GM12878 (cell line): ENCODE data around the gene KCNIP3. TPM values are rescaled to one million over a fixed set of nuclear protein-coding genes. Genes with fewer than 3 reads are reported as not detected.

Experiments used
- ATAC-seq: fragments of 200-7000 bp; cut with Tn5 transposase; 3 replicates; pipeline ENCODE4 v1.9.1; 2020; ENCODE audit warnings: mild to moderate bottlenecking, moderate library complexity
- BruUV-seq: library from RNA; stranded (reverse); fragments of 400-500 nt; replicated peaks from 2 replicates; lab custom pipeline; 2021; lab: Mats Ljungman, UMichigan
- CTCF ChIA-PET: fragments of 300-600 bp; sonication (Branson Sonifier 250); formaldehyde crosslinking; extraction: SDS; loops from one replicate; lab custom pipeline; 2021; ENCODE audit warnings: inconsistent platforms; lab: Yijun Ruan, JAX
- POLR2A ChIA-PET: fragments of 350-600 bp; formaldehyde crosslinking; extraction: SDS; loops from one replicate; lab custom pipeline; 2021; ENCODE audit warnings: inconsistent platforms; lab: Charles Lee
- RAD21 ChIA-PET: fragments of 300-600 bp; sonication (Branson Sonifier 250); formaldehyde crosslinking; loops from one replicate; lab custom pipeline; 2023; ENCODE audit warnings: antibody characterized with exemption; ENCODE audit not compliant: unreplicated experiment; lab: Charles Lee
- SMC1A ChIA-PET: fragments of 300-600 bp; sonication (Branson Sonifier 250); formaldehyde crosslinking; loops from one replicate; lab custom pipeline; 2023; ENCODE audit not compliant: unreplicated experiment, uncharacterized antibody; lab: Charles Lee
- DNase-seq: peaks from one replicate; pipeline ENCODE4 v3.0.0-alpha.2; 2011; ENCODE audit warnings: low read depth, low spot score
- FAIRE-seq: peaks from 3 replicates; lab custom pipeline; 2011; peaks lifted over from hg19 to GRCh38; lab: Jason Lieb, UNC
- H2AFZ ChIP-seq: 2 replicates; pipeline ENCODE4 v1.6.0; 2011; ENCODE audit warnings: low read depth, low read length, control low read depth; ENCODE audit not compliant: control insufficient read depth
- H3K27ac ChIP-seq: 2 replicates; pipeline ENCODE4 v1.5.1; 2011; ENCODE audit warnings: control low read depth; ENCODE audit not compliant: control insufficient read depth, insufficient read depth
- H3K27me3 ChIP-seq, 2 experiments: replicated peaks in 1 of 2; 2 replicates each; pipeline versions ENCODE4 v1.6.0 to v1.6.1; 2011; ENCODE audit warnings: low read length in 1 of 2; ENCODE audit not compliant: control insufficient read depth in 2 of 2, insufficient read depth in 2 of 2
- H3K36me3 ChIP-seq, 2 experiments: 2 replicates each; pipeline ENCODE4 v1.5.1; 2011; ENCODE audit warnings: low read length in 1 of 2; ENCODE audit not compliant: control insufficient read depth in 2 of 2, insufficient read depth in 2 of 2
- H3K4me1 ChIP-seq: 2 replicates; pipeline ENCODE4 v1.6.1; 2011; ENCODE audit warnings: mild to moderate bottlenecking, low read length, moderate library complexity, mixed read lengths; ENCODE audit not compliant: control insufficient read depth, insufficient read depth
- H3K4me2 ChIP-seq: 2 replicates; pipeline ENCODE4 v1.6.0; 2011; ENCODE audit warnings: control low read depth; ENCODE audit not compliant: control insufficient read depth, insufficient read depth
- H3K4me3 ChIP-seq: fragments of 200-600 bp; sonication (generic); 2 replicates; pipeline ENCODE4 v1.5.1; 2016
- H3K79me2 ChIP-seq: 2 replicates; pipeline ENCODE4 v1.6.0; 2011; ENCODE audit warnings: low read length; ENCODE audit not compliant: control insufficient read depth, insufficient read depth
- H3K9ac ChIP-seq: 2 replicates; pipeline ENCODE4 v1.8.0; 2011; ENCODE audit warnings: low read length, control low read depth, mixed read lengths; ENCODE audit not compliant: control insufficient read depth, insufficient read depth
- H3K9me3 ChIP-seq: replicated peaks from 3 replicates; pipeline ENCODE4 v1.5.1; 2011; ENCODE audit warnings: mild to moderate bottlenecking, low read length; ENCODE audit not compliant: control insufficient read depth, insufficient read depth
- H4K20me1 ChIP-seq: 2 replicates; pipeline ENCODE4 v1.6.0; 2011; ENCODE audit not compliant: control insufficient read depth, insufficient read depth
- EZH2 ChIP-seq: IDR thresholded peaks from 2 replicates; pipeline ENCODE4 v1.6.1; 2012; ENCODE audit warnings: low read depth, mild to moderate bottlenecking, control low read depth, inconsistent platforms, low read length, borderline replicate concordance; ENCODE audit not compliant: control insufficient read depth
- IKZF2 ChIP-seq, 2 experiments: fragments of 450-650 bp; IDR thresholded peaks; 2 replicates each; pipeline ENCODE4 v1.6.1; 2017; ENCODE audit warnings: mild to moderate bottlenecking in 2 of 2, moderate library complexity in 2 of 2
- MTA2 ChIP-seq: fragments of 450-650 bp; IDR thresholded peaks from 2 replicates; pipeline ENCODE4 v1.6.1; 2016; ENCODE audit warnings: low read depth, mild to moderate bottlenecking, moderate library complexity
- NR2F1 ChIP-seq: fragments of 450-650 bp; conservative IDR thresholded peaks from 2 replicates; pipeline ENCODE4 v1.6.1; 2017; ENCODE audit warnings: mild to moderate bottlenecking
- RAD51 ChIP-seq: fragments of 450-650 bp; IDR thresholded peaks from 2 replicates; pipeline ENCODE4 v1.6.1; 2016; ENCODE audit warnings: moderate library complexity, mild to moderate bottlenecking, inconsistent platforms
- SREBF1 ChIP-seq: IDR thresholded peaks from 2 replicates; pipeline ENCODE4 v1.6.1; 2012; ENCODE audit warnings: mild to moderate bottlenecking, low read length
- SUPT20H ChIP-seq: IDR thresholded peaks from 2 replicates; pipeline ENCODE4 v1.6.1; 2011; ENCODE audit warnings: low read depth, mild to moderate bottlenecking, low read length, moderate library complexity, borderline replicate concordance; ENCODE audit not compliant: control insufficient read depth
- TCF7 ChIP-seq: IDR thresholded peaks from 2 replicates; pipeline ENCODE4 v1.6.1; 2014; ENCODE audit warnings: antibody characterized with exemption, borderline replicate concordance
- ZNF24 ChIP-seq: fragments of 450-650 bp; IDR thresholded peaks from 2 replicates; pipeline ENCODE4 v1.6.1; 2017; ENCODE audit warnings: antibody characterized with exemption, mild to moderate bottlenecking
- WGBS: methylation state at CpG from one replicate; pipeline ENCODE4 v1.1.6; 2016; ENCODE audit warnings: low lambda C conversion rate; ENCODE audit not compliant: insufficient replicate concordance, insufficient coverage; ENCODE audit errors: missing lambda C conversion rate; 5-methylcytosine and 5-hydroxymethylcytosine counted together
- in situ Hi-C: fragments of 300-500 bp; cut with MboI; formaldehyde crosslinking; loops from 9 replicates; pipeline ENCODE4 v1.14.3; 2018; ENCODE audit warnings: mixed read lengths
- intact Hi-C: fragments of 100-400 bp; cut with micrococcal nuclease; formaldehyde crosslinking; loops from one replicate; pipeline ENCODE4 v1.14.2; 2022; ENCODE audit not compliant: unreplicated experiment
- polyA plus RNA-seq, 11 experiments: library from polyadenylated mRNA; depleted of rRNA in 4 of 11; unstranded in 6 of 11; stranded (reverse) in 5 of 11; fragments of >200 nt; fragmentation: Nextera tagmentation in 4 of 11; fragmentation: Illumina TruSeq in 1 of 11; extraction: Ambion mirVana in 4 of 11; extraction: Trizol in 1 of 11; gene quantifications; 1 replicate in 1 of 11; 2 replicates in 10 of 11; pipeline versions ENCODE4 v1.2.1 to v1.2.3, GENCODE V29; 2011 to 2016; ENCODE audit warnings: inconsistent platforms in 2 of 11, missing spikeins in 2 of 11, low read depth in 1 of 11
- total RNA-seq, 4 experiments: library from RNA; depleted of rRNA in 3 of 4; stranded (reverse); fragments of >200 nt in 3 of 4; fragmentation: Illumina TruSeq in 1 of 4; extraction: Trizol in 1 of 4; gene quantifications; 2 replicates each; pipeline versions ENCODE4 v1.2.1 to v1.2.3, GENCODE V29; 2013 to 2021
- TF ChIP-seq, protein P1 (sequence below), 3 experiments: IDR thresholded peaks in 2 of 3; conservative IDR thresholded peaks in 1 of 3; 2 replicates each; pipeline ENCODE4 v1.5.1; 2011; ENCODE audit warnings: low read depth in 3 of 3, low read length in 3 of 3, mild to moderate bottlenecking in 3 of 3, control low read depth in 2 of 3, moderate library complexity in 2 of 3, inconsistent platforms in 1 of 3, mixed read lengths in 1 of 3; ENCODE audit not compliant: control insufficient read depth in 2 of 3, insufficient read depth in 1 of 3; ENCODE audit errors: extremely low read depth in 1 of 3

The KCNIP3 gene
- total and polyA plus RNA-seq, 10 of the 15 experiments (the other 5 are each of a cell fraction or from before 2014, with no cell fraction given) = not detected

- TF ChIP-seq, protein P1, sequence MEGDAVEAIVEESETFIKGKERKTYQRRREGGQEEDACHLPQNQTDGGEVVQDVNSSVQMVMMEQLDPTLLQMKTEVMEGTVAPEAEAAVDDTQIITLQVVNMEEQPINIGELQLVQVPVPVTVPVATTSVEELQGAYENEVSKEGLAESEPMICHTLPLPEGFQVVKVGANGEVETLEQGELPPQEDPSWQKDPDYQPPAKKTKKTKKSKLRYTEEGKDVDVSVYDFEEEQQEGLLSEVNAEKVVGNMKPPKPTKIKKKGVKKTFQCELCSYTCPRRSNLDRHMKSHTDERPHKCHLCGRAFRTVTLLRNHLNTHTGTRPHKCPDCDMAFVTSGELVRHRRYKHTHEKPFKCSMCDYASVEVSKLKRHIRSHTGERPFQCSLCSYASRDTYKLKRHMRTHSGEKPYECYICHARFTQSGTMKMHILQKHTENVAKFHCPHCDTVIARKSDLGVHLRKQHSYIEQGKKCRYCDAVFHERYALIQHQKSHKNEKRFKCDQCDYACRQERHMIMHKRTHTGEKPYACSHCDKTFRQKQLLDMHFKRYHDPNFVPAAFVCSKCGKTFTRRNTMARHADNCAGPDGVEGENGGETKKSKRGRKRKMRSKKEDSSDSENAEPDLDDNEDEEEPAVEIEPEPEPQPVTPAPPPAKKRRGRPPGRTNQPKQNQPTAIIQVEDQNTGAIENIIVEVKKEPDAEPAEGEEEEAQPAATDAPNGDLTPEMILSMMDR (IDR thresholded peaks at IDR 0.05 in 2 of 3, conservative IDR thresholded peaks at IDR 0.05 in 1 of 3; ENCODE audit: control insufficient read depth in 2 of 3, extremely low read depth in 1 of 3, insufficient read depth in 1 of 3, low read depth in 3 of 3, low read length in 3 of 3) = no peak
- no peak for TF ChIP-seq ZNF24
These were observed 4.0 kb downstream of the KCNIP3 start (continued) for GRCh38 chr2:95301186-95301585.

DNA sequence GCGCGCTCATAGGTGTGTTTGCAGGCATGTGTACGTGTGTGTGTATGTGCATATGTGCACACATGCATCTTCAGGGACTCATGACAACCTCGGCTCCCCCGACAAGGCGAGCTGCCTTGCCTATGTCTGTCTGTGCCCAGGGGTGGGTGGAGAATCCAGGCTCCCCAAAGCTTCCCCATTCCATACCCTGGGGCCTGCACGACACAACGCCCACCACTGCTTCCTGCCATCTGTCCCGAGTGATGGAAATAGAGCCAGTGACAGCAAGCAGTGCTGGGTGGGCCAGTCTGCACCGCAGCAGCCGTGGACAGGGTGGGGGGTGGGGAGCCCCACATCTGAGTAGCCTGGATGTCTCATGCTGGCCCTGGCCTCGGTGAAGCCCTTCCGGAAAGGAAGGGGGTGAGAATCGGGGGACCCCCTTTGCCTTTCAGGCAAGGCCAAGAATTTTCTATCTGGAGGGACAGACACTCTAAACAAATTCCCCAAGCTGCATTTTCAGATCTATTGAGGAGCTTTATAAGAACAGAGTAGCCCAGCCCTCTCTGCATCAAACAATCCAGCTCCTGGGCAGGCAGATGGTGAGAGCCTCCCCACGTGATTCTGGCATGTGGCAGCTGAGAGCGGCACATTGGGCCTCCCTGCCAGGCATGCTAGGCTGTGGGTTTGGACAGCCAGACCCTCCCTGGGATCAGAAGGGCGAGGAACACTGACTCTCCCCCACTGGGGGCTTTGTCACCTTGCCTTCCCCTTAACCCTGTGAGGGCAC is 4.9 kb downstream of the KCNIP3 start:
- SMC1A ChIA-PET = no interaction called here
- Histone ChIP-seq H3K79me2 (no peaks in the 10 kb centered on the region), H3K4me3 (no peak overlapping the region), H3K4me2 (no peak overlapping the region), H3K36me3 (no peaks in the 10 kb centered on the region), H4K20me1 (no peaks in the 10 kb centered on the region; the same call in 1 of the 2 replicates), H3K9ac (no peak overlapping the region), H3K27me3 (no peaks in the 10 kb centered on the region; a peak in 2 of 4 replicates), H3K27ac (no peak overlapping the region), H3K9me3 (no peaks in the 10 kb centered on the region), H2AFZ (no peak overlapping the region), H3K4me1 (no peaks in the 10 kb centered on the region)
- POLR2A ChIA-PET = no interaction called here
- CTCF ChIA-PET = no interaction called here
- RAD21 ChIA-PET = no interaction called here
- WGBS = 31% methylated on average over 17 of the region's 17 CpGs
- in situ Hi-C loops (no loop called here), intact Hi-C loops (no loop called here)
- TF ChIP-seq TCF7 (no peak), IKZF2 (IDR thresholded peaks at IDR 0.05) (no peak), NR2F1 (no peak), EZH2 (no peak), MTA2 (no peak), SREBF1 (no peak), SUPT20H (no peak), RAD51 (no peak)
- BruUV-seq = no TSS peak
- ATAC-seq (no peak), FAIRE-seq (no peak), DNase-seq (no peak)
